GM21619 (cell line): ENCODE measurements around the gene KLRD1.
A peak's percentile ranks its signal among the peaks of the same experiment; 100 is the strongest.
"Not testable (repeated sequence)": the region's sequence is repeated elsewhere in the genome, so short reads cannot be mapped to it uniquely, and the experiment has no call there.

Experiments
- ATAC-seq: cut with Tn5 transposase; IDR thresholded peaks from one replicate; pipeline ENCODE4 v1.9.1; 2021; ENCODE audit not compliant: unreplicated experiment

The KLRD1 gene

DNA sequence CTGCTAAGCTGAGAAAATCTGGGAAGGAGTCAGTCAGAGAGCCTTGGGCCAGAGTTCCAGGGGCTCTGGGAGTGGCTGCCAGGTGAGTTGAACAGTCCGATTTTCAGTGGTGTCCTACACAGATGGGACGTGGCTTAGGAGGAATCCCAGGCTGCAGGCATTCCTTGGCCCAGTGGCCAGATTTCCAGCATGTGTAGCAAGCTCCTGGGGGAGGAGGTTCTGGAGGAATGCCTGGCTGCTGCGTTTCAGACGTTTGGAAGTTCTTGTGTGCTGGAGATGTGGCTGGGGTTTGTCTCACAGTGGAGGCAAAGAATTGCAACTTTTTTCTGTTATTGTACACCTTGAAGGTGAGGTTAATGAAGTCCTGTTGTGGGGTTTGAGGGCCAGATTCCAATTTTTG, 28.5 kb downstream of the KLRD1 start:
- ATAC-seq: not testable (repeated sequence)

GRCh38 chr12:10338470-10338869, 30.8 kb downstream of the KLRD1 start:
- ATAC-seq: not testable (repeated sequence)

GRCh38 chr12:10339053-10339840, 31.6 kb downstream of the KLRD1 start:
- ATAC-seq: no peak

DNA sequence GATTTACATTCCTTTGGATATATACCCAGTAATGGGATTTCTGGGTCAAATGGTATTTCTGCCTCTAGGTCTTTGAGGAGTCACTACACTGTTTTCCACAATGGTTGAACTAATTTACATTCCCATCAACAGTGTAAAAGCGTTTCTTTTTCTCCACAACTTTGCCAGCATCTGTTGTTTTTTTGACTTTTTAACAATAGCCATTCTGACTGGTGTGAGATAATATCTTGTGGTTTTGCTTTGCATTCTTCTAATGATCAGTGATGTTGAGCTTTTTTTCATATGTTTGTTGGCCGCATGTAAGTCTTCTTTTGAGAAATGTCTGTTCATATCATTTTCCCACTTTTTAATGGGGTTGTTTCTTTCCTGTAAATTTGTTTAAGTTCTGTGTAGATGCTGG, 33.3 kb downstream of the KLRD1 start:
- ATAC-seq: not testable (repeated sequence)

DNA sequence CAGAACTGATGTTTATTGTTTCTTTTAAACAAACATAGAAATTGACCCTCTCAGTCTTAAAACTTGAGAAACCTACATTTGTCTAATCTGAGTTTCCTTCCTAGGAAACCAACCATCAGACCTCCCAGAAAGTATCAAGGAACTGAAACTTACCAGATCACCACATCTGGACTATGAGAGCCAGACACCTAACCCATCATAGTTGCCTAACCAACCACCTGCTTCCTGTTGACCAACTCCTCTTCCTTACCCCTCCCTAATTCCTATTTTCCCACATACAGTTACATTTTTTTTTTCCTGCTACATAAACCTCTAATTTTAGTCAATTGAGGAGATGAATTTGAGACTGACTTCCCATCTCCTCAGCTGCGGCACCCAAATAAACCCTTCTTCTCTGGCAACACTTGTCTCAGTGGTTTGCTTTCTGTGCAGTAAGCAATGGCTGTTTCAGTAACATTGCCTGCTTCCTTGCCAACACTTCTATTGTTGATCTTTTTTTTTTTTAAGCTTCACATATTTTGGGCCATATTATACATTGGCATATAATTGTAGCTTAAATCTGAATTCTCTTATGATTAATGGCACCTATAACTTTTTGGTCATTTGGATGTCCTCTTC, 34.3 kb downstream of the KLRD1 start:
- ATAC-seq: no peak

DNA sequence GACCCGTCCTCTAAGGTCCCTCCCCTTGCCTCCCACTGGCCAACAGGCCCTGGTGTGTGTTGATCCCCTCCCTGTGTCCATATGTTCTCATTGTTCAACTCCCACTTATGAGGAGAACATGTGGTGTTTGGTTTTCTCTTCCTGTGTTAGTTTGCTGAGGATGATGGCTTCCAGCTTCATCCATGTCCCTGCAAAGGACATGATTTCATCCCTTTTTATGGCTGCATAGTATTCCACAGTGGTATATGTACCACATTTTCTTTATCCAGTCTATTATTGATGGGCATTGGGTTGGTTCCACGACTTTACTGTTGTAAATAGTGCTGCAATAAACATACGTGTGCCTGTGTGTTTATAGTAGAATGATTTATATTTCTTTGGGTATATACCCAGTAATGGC, 43.8 kb downstream of the KLRD1 start:
- not testable (repeated sequence) for ATAC-seq

DNA sequence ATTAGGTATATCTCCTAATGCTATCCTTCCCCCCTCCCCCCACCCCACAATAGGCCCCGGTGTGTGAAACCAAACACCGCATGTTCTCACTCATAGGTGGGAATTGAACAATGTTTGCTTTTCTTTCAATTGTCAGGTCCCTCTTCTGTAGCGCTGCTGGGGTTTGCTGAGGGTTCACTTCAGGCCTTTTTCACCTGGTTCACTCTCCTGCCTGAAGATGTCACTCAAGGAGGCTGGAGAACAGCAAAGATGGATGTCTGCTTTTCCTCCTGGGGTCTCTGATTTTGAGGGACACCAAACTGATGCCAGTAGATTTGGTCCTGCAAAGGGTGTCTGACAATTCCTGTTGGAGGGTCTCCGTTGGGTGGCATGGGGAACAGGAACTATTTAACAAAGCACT, 46.4 kb downstream of the KLRD1 start:
- no peak for ATAC-seq

GRCh38 chr12:10354502-10354901, 46.8 kb downstream of the KLRD1 start:
- ATAC-seq: no peak

- no peak for ATAC-seq
These were observed 50.5 kb downstream of the KLRD1 start for GRCh38 chr12:10358131-10358530.

- ATAC-seq: no peak
These were observed 51.3 kb downstream of the KLRD1 start for GRCh38 chr12:10358969-10359368.

DNA sequence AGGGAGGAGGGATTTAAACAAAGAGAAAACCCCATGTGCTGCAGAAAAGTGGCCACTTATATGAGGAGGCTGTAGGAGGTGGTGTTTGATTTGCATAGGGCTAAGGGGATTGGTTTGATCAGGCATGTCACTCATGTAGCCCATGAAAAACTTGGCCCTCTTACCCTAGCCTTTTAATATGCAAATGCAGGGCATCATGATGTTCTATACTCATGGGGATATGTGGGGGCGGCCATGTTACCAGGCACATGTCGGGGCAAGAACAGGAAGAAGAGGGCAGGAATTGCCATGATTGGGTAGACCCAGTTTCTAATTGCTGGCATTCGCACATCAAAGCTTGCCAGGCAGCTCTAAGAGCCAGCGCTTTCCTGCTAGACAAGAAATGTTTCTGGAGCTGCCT, 53.4 kb downstream of the KLRD1 start:
- ATAC-seq: no peak

- no peak for ATAC-seq
These were observed 54.0 kb downstream of the KLRD1 start for GRCh38 chr12:10361622-10362021.

GRCh38 chr12:10362325-10362724, 54.7 kb downstream of the KLRD1 start:
- no peak for ATAC-seq

DNA sequence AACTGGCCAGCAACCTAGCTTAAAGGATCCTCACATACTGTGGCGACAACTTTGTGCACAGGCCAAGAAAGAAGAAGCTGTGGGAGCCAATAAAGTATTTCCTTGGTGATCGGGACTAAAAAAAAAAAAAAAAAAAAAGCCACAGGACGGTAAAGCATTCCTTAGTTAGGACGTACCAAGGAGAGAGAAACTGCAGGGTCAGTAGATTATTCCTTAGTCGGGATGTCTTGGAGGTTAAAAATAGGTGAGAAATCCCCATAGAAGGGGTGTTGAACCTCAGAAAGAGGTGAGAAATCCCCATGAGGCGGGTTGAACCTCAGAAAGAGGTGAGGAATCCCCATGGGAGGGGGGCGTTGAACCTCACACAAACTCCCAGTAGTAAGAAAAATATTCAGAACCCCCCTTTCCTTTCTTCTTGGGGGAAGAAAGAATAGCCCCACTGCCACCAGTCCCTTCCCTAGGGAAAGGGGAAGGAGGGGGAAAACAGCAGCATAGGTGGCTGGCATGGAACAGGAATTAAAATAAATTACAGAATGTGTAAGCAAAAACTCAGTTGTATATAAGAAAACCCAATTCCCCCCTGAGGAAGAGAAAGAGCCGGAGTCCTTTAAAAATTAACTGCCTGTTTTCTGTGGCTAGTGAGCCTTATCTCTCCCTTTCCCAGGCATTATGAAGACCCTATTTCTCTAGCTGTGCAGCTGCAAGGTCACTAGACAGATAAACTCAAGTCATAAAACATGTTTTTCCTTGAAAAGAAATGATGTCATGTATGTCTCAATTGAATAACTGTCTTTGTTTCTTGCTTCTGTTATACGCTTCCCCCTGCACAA, 55.4 kb downstream of the KLRD1 start:
- ATAC-seq: no peak

GRCh38 chr12:10363658-10363913, 55.9 kb downstream of the KLRD1 start:
- no peak for ATAC-seq

DNA sequence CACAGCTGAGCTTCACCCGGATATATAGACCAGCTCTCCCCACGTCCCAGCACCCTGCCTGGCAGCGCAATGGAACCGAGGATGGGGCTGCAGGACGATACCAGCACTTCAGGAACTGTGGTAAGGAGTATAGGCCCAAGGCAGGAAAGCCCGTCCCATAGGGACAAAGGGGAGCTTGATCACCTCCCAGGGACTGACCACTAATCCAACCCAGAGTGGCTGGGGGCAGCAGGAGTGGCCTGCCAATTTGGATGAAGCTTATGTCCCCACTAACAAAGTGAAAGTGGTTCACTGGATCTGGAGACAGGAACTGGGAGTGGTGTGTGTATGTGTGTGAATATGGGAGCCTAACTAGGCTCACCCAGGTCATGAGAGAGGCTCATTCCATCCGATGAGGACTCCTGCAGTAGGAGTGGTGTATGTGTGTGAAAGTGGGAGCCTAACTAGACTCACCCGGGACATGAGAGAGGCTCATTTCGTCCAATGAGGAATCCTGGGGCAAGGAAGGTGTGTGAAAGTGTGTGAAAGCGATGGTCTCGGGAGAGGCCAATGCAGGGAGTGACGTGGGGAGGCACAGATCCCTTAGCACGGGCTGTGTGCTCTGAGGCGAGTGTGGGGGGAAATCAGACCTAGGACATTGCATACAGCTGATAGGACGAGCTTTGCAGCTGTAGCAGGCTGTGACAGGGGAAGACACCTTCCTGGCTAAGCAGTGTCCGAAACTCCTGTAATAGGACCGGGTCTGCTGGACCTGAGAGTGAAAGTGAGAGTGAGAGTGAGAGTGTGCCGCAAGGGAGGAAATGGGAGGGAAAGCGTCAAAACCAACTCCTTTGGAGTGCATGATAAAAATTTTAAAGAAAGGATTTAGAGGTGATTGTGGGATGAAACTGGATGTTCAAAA, 56.5 kb downstream of the KLRD1 start:
- ATAC-seq: peak; percentile 84

DNA sequence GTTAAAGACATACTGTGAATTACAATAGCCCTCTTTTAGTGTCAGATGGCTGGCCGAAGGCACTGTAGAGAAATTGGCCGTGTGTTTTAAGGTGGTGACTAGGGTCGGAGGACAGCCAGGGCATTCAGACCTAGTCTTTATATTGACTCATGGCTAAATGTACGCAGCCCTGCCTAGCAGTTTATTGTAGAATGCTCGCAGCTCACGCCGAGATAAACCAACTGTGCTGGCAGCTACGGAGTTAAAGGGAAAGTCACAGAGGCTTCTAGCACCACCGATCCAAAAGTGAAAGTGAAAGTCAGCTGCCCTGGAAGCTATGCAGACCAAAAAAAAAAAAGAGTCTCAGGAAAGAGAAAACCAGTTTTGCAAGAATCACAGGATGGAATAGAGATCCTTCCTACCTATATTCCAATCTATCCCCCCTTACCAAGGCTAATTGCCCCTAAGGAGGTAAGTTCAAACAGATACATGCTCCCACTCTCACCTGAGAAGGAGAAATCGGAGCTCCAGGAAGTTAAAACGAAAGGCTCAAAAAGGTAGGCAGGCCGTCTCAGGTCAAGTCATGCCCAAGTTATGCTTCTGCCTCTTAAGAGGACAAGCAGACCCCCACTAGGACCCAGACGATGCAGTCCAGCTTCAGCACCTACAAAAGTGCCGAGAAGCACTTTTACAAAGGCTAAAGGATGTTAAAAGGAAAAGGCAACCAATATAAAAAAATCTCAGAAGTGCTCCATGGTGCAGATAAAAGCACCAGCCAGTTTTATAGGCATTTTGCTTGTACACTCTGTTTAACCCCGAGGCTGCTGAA, 57.3 kb downstream of the KLRD1 start:
- ATAC-seq: peak; percentile 44

GRCh38 chr12:10365696-10366405, 58.2 kb downstream of the KLRD1 start:
- ATAC-seq: no peak

DNA sequence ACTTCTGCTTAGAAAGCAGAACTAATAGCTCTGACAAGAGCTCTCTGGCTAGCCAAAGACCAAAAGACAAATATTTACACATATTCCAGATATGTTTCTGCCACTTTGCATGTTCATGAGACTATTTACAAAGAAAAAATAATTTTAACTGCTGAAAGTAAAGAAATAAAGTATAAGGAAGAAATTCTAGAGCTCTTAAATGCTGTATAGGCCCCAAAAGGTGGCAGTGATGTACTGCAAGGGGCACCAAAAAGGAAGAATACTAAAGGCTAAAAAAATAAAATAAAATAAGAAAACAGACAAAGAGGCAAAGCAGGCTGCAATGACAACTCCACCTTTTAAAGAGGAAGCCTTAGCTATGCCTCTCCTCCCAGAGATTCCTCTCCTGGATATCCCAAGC, 59.2 kb downstream of the KLRD1 start:
- no peak for ATAC-seq

DNA sequence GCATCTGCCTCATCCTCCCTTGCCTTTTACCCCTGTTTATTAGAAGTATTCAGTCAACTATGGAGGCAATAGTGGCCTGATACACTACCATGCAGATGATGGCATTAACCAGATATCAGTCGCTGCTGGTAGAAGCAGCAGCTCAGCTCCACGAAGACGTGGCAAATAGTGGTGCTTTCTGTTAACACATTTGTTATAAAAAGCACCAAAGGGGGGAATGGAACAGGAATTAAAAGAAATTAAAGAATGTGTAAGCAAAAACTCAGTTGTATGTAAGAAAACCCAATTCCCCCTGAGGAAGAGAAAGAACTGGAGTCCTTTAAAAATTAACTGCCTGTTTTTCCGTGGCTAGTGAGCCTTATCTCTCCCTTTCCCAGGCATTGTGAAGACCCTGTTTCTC, 60.0 kb downstream of the KLRD1 start:
- ATAC-seq: not testable (repeated sequence)
